ENCODE results near the gene NCOA7. TPM values are rescaled to one million over a fixed set of nuclear protein-coding genes. Genes with fewer than 3 reads are reported as not detected.
A peak's percentile ranks its signal among the peaks of the same experiment; 100 is the strongest.
"Not testable (repeated sequence)": the region's sequence is repeated elsewhere in the genome, so short reads cannot be mapped to it uniquely, and the experiment has no call there.

The NCOA7 gene
- total RNA-seq, 2 experiments from 2014 or later = 43.2 to 53.1 TPM

- H3K27me3 Mint-ChIP-seq, DNase-seq, H3K27ac Mint-ChIP-seq, H3K4me3 Mint-ChIP-seq, H3K9me3 Mint-ChIP-seq, POLR2A ChIA-PET: not testable (repeated sequence)
- CTCF ChIA-PET = interaction anchor here (0.5 to 1.2 kb wide), 2 partner anchors 11 to 29 kb away, joined by 3 read pairs; no protein-coding TSS in a partner anchor
- H3K4me1 Mint-ChIP-seq = peaks cover 13% of the 10 kb centered on the region
- peaks cover 27% of the 10 kb centered on the region for H3K36me3 Mint-ChIP-seq (ENCODE audit: low read depth)
Measured at GRCh38 chr6:125912430-125912829, 121.7 kb downstream of the NCOA7 start.

GRCh38 chr6:125913145-125913544 is 122.4 kb downstream of the NCOA7 start:
- ChIA-PET POLR2A (no interaction called here), CTCF (interaction anchor here (1.2 kb wide), 1 partner anchor 12 kb away, joined by 3 read pairs; no protein-coding TSS in a partner anchor)
- H3K4me3 Mint-ChIP-seq = no peak overlapping the region
- DNase-seq = no peak
- H3K27ac Mint-ChIP-seq = no peak overlapping the region
- H3K36me3 Mint-ChIP-seq (ENCODE audit: low read depth) = peaks cover 30% of the 10 kb centered on the region
- no peaks in the 10 kb centered on the region for H3K27me3 Mint-ChIP-seq
- peaks cover 17% of the 10 kb centered on the region for H3K4me1 Mint-ChIP-seq
- no peaks in the 10 kb centered on the region for H3K9me3 Mint-ChIP-seq

GRCh38 chr6:125913864-125914351 is 123.1 kb downstream of the NCOA7 start:
- H3K9me3 Mint-ChIP-seq = no peaks in the 10 kb centered on the region
- H3K27me3 Mint-ChIP-seq = no peaks in the 10 kb centered on the region
- no peak overlapping the region for H3K4me3 Mint-ChIP-seq
- no peak for DNase-seq
- peaks cover 33% of the 10 kb centered on the region for H3K36me3 Mint-ChIP-seq (ENCODE audit: low read depth)
- POLR2A ChIA-PET = no interaction called here
- CTCF ChIA-PET = interaction anchor here (0.6 to 1.3 kb wide), 4 partner anchors 12 to 44 kb away, joined by 3 to 6 read pairs (median 5); partner anchors contain the start of gene HINT3
- no peak overlapping the region for H3K27ac Mint-ChIP-seq
- peaks cover 24% of the 10 kb centered on the region for H3K4me1 Mint-ChIP-seq

- Mint-ChIP-seq H3K4me3 (no peak overlapping the region), H3K9me3 (no peaks in the 10 kb centered on the region), H3K27me3 (no peaks in the 10 kb centered on the region), H3K36me3 (ENCODE audit: low read depth) (peaks cover 61% of the 10 kb centered on the region), H3K4me1 (peaks cover 49% of the 10 kb centered on the region), H3K27ac (peak overlapping the region; percentile 95)
- ChIA-PET POLR2A (interaction anchor here (2.0 kb wide), 1 partner anchor 127 kb away, joined by 13 read pairs; the partner anchor contains the start of gene NCOA7), CTCF (interaction anchor here (0.6 to 5.8 kb wide), 8 partner anchors 8 to 127 kb away, joined by 3 to 33 read pairs (median 3); partner anchors contain the start of genes HINT3 and NCOA7)
- DNase-seq = no peak
Measured at GRCh38 chr6:125918230-125918629, 127.5 kb downstream of the NCOA7 start.

- peak overlapping the region; percentile 84 for H3K4me3 Mint-ChIP-seq
- H3K36me3 Mint-ChIP-seq (ENCODE audit: low read depth) = peaks cover 68% of the 10 kb centered on the region
- peak; percentile 70 for DNase-seq
- H3K9me3 Mint-ChIP-seq = no peaks in the 10 kb centered on the region
- peak overlapping the region; percentile 95 for H3K27ac Mint-ChIP-seq
- peaks cover 56% of the 10 kb centered on the region for H3K4me1 Mint-ChIP-seq
- no peaks in the 10 kb centered on the region for H3K27me3 Mint-ChIP-seq
- POLR2A ChIA-PET = interaction anchor here (0.6 to 2.0 kb wide), 2 partner anchors 111 to 128 kb away, joined by 4 to 13 read pairs; partner anchors contain the start of gene NCOA7
- CTCF ChIA-PET = interaction anchor here (0.6 to 5.8 kb wide), 9 partner anchors 9 to 49 kb away, joined by 3 to 33 read pairs (median 3); partner anchors contain the start of gene HINT3
Measured at GRCh38 chr6:125918681-125919566, 128.2 kb downstream of the NCOA7 start.

- Mint-ChIP-seq H3K27ac (peak overlapping the region; percentile 95), H3K27me3 (no peaks in the 10 kb centered on the region), H3K36me3 (ENCODE audit: low read depth) (peaks cover 74% of the 10 kb centered on the region), H3K4me1 (peaks cover 61% of the 10 kb centered on the region), H3K9me3 (no peaks in the 10 kb centered on the region), H3K4me3 (peak overlapping the region; percentile 84)
- DNase-seq = no peak
- ChIA-PET CTCF (interaction anchor here (1.2 to 5.8 kb wide), 4 partner anchors 13 to 37 kb away, joined by 3 to 33 read pairs (median 9); partner anchors contain the start of gene HINT3), POLR2A (interaction anchor here (0.6 to 2.0 kb wide), 2 partner anchors 112 to 129 kb away, joined by 4 to 13 read pairs; partner anchors contain the start of gene NCOA7)
Measured at GRCh38 chr6:125919618-125920017, 128.9 kb downstream of the NCOA7 start.

- peaks cover 75% of the 10 kb centered on the region for H3K36me3 Mint-ChIP-seq (ENCODE audit: low read depth)
- H3K9me3 Mint-ChIP-seq = no peaks in the 10 kb centered on the region
- H3K27ac Mint-ChIP-seq = peak overlapping the region; percentile 51
- no peak for DNase-seq
- H3K4me1 Mint-ChIP-seq = peaks cover 74% of the 10 kb centered on the region
- no peaks in the 10 kb centered on the region for H3K27me3 Mint-ChIP-seq
- ChIA-PET POLR2A (interaction anchor here (0.5 kb wide), 1 partner anchor 18 kb away, joined by 4 read pairs; no protein-coding TSS in a partner anchor), CTCF (interaction anchor here (1.4 kb wide), 1 partner anchor 21 kb away, joined by 3 read pairs; no protein-coding TSS in a partner anchor)
- no peak overlapping the region for H3K4me3 Mint-ChIP-seq
Measured at GRCh38 chr6:125922322-125922860, 131.6 kb downstream of the NCOA7 start.

- Mint-ChIP-seq H3K27me3 (no peaks in the 10 kb centered on the region), H3K4me3 (no peak overlapping the region), H3K36me3 (ENCODE audit: low read depth) (peaks cover 75% of the 10 kb centered on the region), H3K4me1 (peaks cover 67% of the 10 kb centered on the region), H3K9me3 (no peaks in the 10 kb centered on the region), H3K27ac (peak overlapping the region; percentile 71)
- POLR2A ChIA-PET = no interaction called here
- no peak for DNase-seq
- CTCF ChIA-PET = interaction anchor here (1.4 to 2.7 kb wide), 4 partner anchors 8 to 32 kb away, joined by 3 to 11 read pairs (median 10); partner anchors contain the start of gene HINT3
Measured at GRCh38 chr6:125923366-125923877, 132.7 kb downstream of the NCOA7 start.

- no peaks in the 10 kb centered on the region for H3K9me3 Mint-ChIP-seq
- CTCF ChIA-PET = interaction anchor here (1.3 to 2.7 kb wide), 4 partner anchors 9 to 31 kb away, joined by 4 to 11 read pairs (median 10); partner anchors contain the start of gene HINT3
- POLR2A ChIA-PET = interaction anchor here (1.0 kb wide), 1 partner anchor 20 kb away, joined by 3 read pairs; no protein-coding TSS in a partner anchor
- no peak overlapping the region for H3K4me3 Mint-ChIP-seq
- H3K4me1 Mint-ChIP-seq = peaks cover 60% of the 10 kb centered on the region
- H3K36me3 Mint-ChIP-seq (ENCODE audit: low read depth) = peaks cover 74% of the 10 kb centered on the region
- peak; percentile 44 for DNase-seq
- H3K27me3 Mint-ChIP-seq = no peaks in the 10 kb centered on the region
- H3K27ac Mint-ChIP-seq = peak overlapping the region; percentile 69
Measured at GRCh38 chr6:125924169-125924568, 133.4 kb downstream of the NCOA7 start.

GRCh38 chr6:125924697-125925358 is 134.1 kb downstream of the NCOA7 start:
- Mint-ChIP-seq H3K27ac (peak overlapping the region; percentile 69), H3K9me3 (no peaks in the 10 kb centered on the region), H3K4me3 (no peak overlapping the region), H3K4me1 (peaks cover 57% of the 10 kb centered on the region), H3K27me3 (no peaks in the 10 kb centered on the region), H3K36me3 (ENCODE audit: low read depth) (peaks cover 73% of the 10 kb centered on the region)
- DNase-seq = no peak
- ChIA-PET POLR2A (interaction anchor here (1.0 kb wide), 1 partner anchor 19 kb away, joined by 3 read pairs; no protein-coding TSS in a partner anchor), CTCF (interaction anchor here (0.6 to 2.7 kb wide), 5 partner anchors 9 to 30 kb away, joined by 4 to 11 read pairs (median 9); partner anchors contain the start of gene HINT3)

- no peak overlapping the region for H3K4me3 Mint-ChIP-seq
- peaks cover 47% of the 10 kb centered on the region for H3K4me1 Mint-ChIP-seq
- CTCF ChIA-PET = interaction anchor here (0.6 kb wide), 1 partner anchor 12 kb away, joined by 4 read pairs; no protein-coding TSS in a partner anchor
- POLR2A ChIA-PET = no interaction called here
- H3K27ac Mint-ChIP-seq = no peak overlapping the region
- H3K27me3 Mint-ChIP-seq = no peaks in the 10 kb centered on the region
- H3K9me3 Mint-ChIP-seq = no peaks in the 10 kb centered on the region
- H3K36me3 Mint-ChIP-seq (ENCODE audit: low read depth) = peaks cover 76% of the 10 kb centered on the region
- no peak for DNase-seq
Measured at GRCh38 chr6:125926711-125927110, 136.0 kb downstream of the NCOA7 start.

- no peak for DNase-seq
- H3K36me3 Mint-ChIP-seq (ENCODE audit: low read depth) = peaks cover 69% of the 10 kb centered on the region
- ChIA-PET POLR2A (no interaction called here), CTCF (no interaction called here)
- no peak overlapping the region for H3K4me3 Mint-ChIP-seq
- no peaks in the 10 kb centered on the region for H3K9me3 Mint-ChIP-seq
- H3K4me1 Mint-ChIP-seq = peaks cover 40% of the 10 kb centered on the region
- H3K27me3 Mint-ChIP-seq = no peaks in the 10 kb centered on the region
- no peak overlapping the region for H3K27ac Mint-ChIP-seq
Measured at GRCh38 chr6:125927761-125928160, 137.0 kb downstream of the NCOA7 start.
